Measurements from ENCODE around the gene CAMK2G.

CAMK2G gene

DNA sequence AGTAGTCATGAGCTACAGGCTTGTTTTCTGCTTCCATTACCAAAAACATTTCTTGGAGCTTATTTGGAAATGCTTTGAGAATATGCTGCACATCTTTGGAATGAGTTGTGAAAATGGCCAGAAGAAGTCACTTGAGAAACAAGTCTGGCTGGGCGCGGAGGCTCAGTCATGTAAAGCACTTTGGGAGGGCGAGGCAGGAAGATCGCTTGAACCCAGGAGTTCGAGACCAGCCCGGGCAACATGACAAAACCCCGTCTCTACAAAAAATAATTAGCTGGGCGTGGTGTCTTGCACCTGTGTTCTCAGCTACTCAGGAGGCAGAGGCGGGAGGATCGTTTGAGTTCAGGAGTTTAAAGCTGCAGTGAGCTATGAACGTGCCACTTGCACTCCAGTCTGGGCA, 93.4 kb downstream of the CAMK2G start:
- no peak for TF ChIP-seq CREB1 (IDR thresholded peaks at IDR 0.05; ENCODE audit: low read depth)

DNA sequence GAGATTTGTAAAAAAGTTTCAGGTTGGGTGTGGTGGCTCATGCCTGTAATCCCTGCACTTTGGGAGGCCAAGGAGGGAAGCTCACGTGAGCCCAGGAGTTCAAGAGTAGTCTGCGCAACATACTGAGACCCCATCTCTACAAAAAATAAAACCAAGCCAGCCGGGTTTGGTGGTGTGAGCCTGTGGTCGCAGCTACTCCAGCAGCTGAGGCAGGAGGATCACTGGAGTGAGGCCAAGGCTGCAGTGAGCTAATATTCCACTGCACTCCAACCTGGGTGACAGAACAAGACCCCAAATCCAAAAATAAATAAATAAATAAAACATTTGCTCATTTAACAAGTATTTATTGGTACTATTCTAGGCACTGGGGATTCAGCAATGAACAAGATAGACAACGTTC, 94.1 kb downstream of the CAMK2G start:
- TF ChIP-seq TAF1 (IDR thresholded peaks at IDR 0.05; ENCODE audit: low read depth) = no peak
- TF ChIP-seq, protein P1, sequence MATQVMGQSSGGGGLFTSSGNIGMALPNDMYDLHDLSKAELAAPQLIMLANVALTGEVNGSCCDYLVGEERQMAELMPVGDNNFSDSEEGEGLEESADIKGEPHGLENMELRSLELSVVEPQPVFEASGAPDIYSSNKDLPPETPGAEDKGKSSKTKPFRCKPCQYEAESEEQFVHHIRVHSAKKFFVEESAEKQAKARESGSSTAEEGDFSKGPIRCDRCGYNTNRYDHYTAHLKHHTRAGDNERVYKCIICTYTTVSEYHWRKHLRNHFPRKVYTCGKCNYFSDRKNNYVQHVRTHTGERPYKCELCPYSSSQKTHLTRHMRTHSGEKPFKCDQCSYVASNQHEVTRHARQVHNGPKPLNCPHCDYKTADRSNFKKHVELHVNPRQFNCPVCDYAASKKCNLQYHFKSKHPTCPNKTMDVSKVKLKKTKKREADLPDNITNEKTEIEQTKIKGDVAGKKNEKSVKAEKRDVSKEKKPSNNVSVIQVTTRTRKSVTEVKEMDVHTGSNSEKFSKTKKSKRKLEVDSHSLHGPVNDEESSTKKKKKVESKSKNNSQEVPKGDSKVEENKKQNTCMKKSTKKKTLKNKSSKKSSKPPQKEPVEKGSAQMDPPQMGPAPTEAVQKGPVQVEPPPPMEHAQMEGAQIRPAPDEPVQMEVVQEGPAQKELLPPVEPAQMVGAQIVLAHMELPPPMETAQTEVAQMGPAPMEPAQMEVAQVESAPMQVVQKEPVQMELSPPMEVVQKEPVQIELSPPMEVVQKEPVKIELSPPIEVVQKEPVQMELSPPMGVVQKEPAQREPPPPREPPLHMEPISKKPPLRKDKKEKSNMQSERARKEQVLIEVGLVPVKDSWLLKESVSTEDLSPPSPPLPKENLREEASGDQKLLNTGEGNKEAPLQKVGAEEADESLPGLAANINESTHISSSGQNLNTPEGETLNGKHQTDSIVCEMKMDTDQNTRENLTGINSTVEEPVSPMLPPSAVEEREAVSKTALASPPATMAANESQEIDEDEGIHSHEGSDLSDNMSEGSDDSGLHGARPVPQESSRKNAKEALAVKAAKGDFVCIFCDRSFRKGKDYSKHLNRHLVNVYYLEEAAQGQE (IDR thresholded peaks at IDR 0.05; ENCODE audit: low read depth) = no peak
- TF ChIP-seq CREB1 (IDR thresholded peaks at IDR 0.05; ENCODE audit: low read depth) = no peak
- no peak for TF ChIP-seq EGR1 (IDR thresholded peaks at IDR 0.05)
- no peak for TF ChIP-seq NFIC (IDR thresholded peaks at IDR 0.05)
- TF ChIP-seq TEAD4 (IDR thresholded peaks at IDR 0.05) = no peak

DNA sequence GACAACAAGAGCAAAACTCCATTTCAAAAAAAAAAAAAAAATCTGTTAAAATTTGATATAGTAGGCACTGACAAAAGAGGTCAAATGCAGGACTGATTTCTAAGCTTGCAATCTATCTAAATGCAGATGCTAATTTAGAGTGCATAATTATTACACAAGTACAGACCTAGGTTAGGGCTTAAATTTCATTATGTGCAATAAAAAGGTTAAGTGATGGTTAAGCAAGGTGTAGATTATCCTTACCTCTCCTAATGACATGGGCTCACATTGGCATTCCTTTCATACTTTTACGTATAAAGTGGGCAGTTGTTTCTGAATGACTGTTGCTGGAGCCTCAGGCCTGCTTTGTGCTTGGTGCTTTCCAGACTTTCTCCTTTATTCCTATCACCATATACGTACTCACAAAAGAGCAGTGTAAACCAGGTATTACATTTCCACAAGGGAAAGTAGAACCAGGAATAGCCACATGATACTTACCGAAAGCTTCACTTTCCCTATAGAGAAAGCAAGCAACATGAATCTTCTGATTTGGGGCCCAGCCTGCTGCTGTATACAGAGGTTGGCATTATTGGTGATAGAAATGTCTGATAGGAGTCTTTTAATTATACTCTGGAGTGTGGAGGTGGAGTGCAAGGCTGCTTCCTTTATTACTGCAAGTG, 94.7 kb downstream of the CAMK2G start:
- TF ChIP-seq FOXM1 (IDR thresholded peaks at IDR 0.05; ENCODE audit: borderline replicate concordance, low read depth) = no peak
- no peak for TF ChIP-seq EGR1 (IDR thresholded peaks at IDR 0.05)
- no peak for TF ChIP-seq TEAD4 (IDR thresholded peaks at IDR 0.05)
- no peak for TF ChIP-seq YY1 (IDR thresholded peaks at IDR 0.05; ENCODE audit: low read depth)

DNA sequence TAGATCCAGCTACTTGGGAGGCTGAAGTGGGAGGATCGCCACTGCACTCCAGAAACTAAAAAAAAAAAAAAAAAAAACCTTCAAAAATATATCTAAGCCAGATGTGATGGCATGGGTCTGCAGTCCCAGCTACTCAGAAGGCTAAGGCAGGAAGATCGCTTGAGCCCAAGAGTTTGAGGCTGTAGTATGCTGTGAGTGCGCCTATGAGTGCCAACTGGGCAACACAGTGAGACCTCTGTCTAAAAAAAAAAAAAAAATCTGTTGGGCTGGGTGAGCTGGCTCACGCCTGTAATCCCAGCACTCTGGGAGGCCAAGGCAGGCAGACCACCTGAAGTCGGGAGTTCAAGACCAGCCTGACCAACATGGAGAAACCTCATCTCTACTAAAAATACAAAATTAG, 95.3 kb downstream of the CAMK2G start:
- TF ChIP-seq, protein P1 (IDR thresholded peaks at IDR 0.05; ENCODE audit: low read depth) = no peak
- TF ChIP-seq CEBPB (IDR thresholded peaks at IDR 0.05) = no peak
- no peak for TF ChIP-seq YY1 (IDR thresholded peaks at IDR 0.05; ENCODE audit: low read depth)

DNA sequence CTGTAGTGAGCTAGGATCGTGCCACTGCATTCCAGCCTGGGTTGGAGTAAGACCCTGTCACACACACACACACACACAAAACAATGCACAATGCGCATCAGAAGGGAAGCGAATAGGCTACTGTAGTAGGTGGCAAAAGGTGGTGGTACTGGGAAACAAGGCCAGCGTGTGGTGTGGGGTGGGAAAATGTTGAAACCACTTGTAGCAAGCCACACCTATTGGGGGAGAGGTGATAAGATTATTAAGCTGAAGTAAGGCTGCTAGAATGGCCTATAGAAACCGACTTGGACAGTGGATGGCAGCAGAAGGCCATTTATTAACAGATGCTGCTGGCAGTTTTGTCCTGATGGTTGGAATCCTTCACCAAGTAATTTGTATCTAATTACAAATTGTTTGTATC, 99.7 kb downstream of the CAMK2G start:
- TF ChIP-seq ZBTB7A (IDR thresholded peaks at IDR 0.05; ENCODE audit: low read depth) (no peak), YY1 (IDR thresholded peaks at IDR 0.05; ENCODE audit: low read depth) (no peak), RAD21 (IDR thresholded peaks at IDR 0.05; ENCODE audit: low read depth) (peak; percentile 24; the same call in 1 of the 2 replicates)
- TF ChIP-seq, protein P1 (IDR thresholded peaks at IDR 0.05; ENCODE audit: low read depth) = no peak

DNA sequence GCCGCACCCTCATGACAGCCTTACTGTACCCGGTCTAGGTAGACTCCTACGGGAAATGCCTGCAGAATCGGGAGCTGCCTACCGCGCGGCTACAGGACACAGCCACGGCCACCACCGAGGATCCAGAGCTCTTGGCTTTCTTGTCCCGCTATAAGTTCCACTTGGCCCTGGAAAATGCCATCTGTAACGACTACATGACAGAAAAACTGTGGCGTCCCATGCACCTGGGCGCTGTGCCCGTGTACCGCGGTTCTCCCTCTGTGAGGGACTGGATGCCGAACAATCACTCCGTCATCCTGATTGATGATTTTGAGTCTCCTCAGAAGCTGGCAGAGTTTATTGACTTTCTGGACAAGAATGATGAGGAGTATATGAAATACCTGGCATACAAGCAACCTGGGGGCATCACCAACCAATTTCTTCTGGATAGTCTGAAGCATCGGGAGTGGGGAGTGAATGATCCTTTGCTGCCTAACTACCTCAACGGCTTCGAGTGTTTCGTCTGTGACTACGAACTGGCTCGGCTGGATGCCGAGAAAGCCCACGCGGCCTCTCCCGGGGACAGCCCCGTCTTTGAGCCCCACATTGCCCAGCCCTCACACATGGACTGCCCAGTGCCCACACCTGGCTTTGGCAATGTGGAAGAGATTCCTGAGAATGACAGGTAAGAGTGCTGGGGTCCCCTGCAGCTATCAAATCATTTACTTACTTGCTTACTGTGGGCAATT, 101.0 kb downstream of the CAMK2G start:
- no peak for TF ChIP-seq RAD21 (IDR thresholded peaks at IDR 0.05; ENCODE audit: low read depth)
- 0 out of 2 replicates have a peak, but pooled peaks have one; percentile 4 for TF ChIP-seq EP300 (IDR thresholded peaks at IDR 0.05; ENCODE audit: borderline replicate concordance)

DNA sequence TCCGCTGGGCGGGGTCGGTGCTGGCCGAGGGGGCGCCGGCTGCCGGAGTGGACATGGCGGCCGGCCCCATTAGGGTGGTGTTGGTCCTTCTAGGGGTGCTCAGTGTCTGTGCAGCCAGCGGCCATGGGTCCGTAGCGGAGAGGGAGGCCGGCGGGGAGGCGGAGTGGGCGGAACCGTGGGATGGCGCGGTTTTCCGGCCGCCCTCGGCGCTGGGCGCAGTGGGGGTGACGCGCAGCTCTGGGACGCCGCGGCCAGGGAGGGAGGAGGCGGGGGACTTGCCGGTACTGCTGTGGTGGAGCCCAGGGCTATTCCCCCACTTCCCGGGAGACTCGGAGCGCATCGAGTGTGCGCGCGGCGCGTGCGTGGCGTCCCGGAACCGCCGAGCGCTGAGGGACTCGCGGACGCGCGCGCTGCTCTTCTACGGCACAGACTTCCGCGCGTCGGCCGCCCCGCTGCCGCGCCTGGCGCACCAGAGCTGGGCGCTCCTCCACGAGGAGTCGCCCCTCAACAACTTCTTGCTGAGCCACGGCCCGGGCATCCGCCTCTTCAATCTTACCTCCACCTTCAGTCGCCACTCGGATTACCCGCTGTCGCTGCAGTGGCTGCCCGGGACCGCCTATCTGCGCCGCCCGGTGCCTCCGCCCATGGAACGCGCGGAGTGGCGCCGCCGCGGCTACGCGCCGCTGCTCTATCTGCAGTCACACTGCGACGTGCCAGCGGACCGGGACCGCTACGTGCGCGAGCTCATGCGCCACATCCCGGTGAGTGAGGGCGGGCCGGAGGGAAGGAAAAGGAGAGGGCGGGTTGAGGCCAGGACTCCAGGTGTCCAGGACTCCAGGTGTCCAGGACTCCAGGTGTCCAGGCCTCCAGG, 101.8 kb downstream of the CAMK2G start:
- peak; percentile 31; the same call in 1 of the 2 replicates for TF ChIP-seq CREB1 (IDR thresholded peaks at IDR 0.05; ENCODE audit: low read depth)
- peak; percentile 88 for TF ChIP-seq YY1 (IDR thresholded peaks at IDR 0.05; ENCODE audit: low read depth)
- TF ChIP-seq TAF1 (IDR thresholded peaks at IDR 0.05; ENCODE audit: low read depth) = peak; percentile 50
- no peak for TF ChIP-seq FOXM1 (IDR thresholded peaks at IDR 0.05; ENCODE audit: borderline replicate concordance, low read depth)
- TF ChIP-seq RAD21 (IDR thresholded peaks at IDR 0.05; ENCODE audit: low read depth) = peak; percentile 8; the same call in 1 of the 2 replicates
- TF ChIP-seq, protein P1 (IDR thresholded peaks at IDR 0.05; ENCODE audit: low read depth) = peak; percentile 34
- TF ChIP-seq ZBTB7A (IDR thresholded peaks at IDR 0.05; ENCODE audit: low read depth) = peak; percentile 81
- TF ChIP-seq, protein P2, sequence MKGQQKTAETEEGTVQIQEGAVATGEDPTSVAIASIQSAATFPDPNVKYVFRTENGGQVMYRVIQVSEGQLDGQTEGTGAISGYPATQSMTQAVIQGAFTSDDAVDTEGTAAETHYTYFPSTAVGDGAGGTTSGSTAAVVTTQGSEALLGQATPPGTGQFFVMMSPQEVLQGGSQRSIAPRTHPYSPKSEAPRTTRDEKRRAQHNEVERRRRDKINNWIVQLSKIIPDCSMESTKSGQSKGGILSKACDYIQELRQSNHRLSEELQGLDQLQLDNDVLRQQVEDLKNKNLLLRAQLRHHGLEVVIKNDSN (IDR thresholded peaks at IDR 0.05) = no peak; the same call in 1 of the 2 replicates
- peak; percentile 41 for TF ChIP-seq EP300 (IDR thresholded peaks at IDR 0.05; ENCODE audit: borderline replicate concordance)
- no peak for TF ChIP-seq CEBPB (IDR thresholded peaks at IDR 0.05)
- peak; percentile 56; the same call in 1 of the 2 replicates for TF ChIP-seq TEAD4 (IDR thresholded peaks at IDR 0.05)
- TF ChIP-seq TCF12 (IDR thresholded peaks at IDR 0.05; ENCODE audit: low read depth) = peak; percentile 72; the same call in 1 of the 2 replicates
- TF ChIP-seq, protein P3, sequence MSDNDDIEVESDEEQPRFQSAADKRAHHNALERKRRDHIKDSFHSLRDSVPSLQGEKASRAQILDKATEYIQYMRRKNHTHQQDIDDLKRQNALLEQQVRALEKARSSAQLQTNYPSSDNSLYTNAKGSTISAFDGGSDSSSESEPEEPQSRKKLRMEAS (IDR thresholded peaks at IDR 0.05) = peak; percentile 18
- TF ChIP-seq EGR1 (IDR thresholded peaks at IDR 0.05) = peak; percentile 78
- TF ChIP-seq NFIC (IDR thresholded peaks at IDR 0.05) = no peak; the same call in 1 of the 2 replicates
